Vagina (tissue), 2 donors: ENCODE data around the gene SLC22A23.
"Not testable (repeated sequence)": the region's sequence is repeated elsewhere in the genome, so short reads cannot be mapped to it uniquely, and the experiment has no call there.

ENCODE experiments used
- POLR2AphosphoS5 ChIP-seq, 2 donors: sonication (generic); formaldehyde crosslinking; IDR thresholded peaks; one replicate each; pipeline ENCODE4 v1.9.0; 2017; ENCODE audit warnings: antibody characterized with exemption in 2 of 2, mild to moderate bottlenecking in 2 of 2, low read depth in 1 of 2; ENCODE audit not compliant: insufficient read depth in 1 of 2
- TF ChIP-seq, protein P1 (sequence below), 3 experiments: fragments of 450-650 bp in 2 of 3; fragments of 200-600 bp in 1 of 3; sonication (generic) in 1 of 3; IDR thresholded peaks; one replicate each; pipeline ENCODE4 v1.5.1; 2017 to 2019; ENCODE audit warnings: antibody characterized with exemption in 3 of 3, mild to moderate bottlenecking in 2 of 3, moderate library complexity in 2 of 3

DNA sequence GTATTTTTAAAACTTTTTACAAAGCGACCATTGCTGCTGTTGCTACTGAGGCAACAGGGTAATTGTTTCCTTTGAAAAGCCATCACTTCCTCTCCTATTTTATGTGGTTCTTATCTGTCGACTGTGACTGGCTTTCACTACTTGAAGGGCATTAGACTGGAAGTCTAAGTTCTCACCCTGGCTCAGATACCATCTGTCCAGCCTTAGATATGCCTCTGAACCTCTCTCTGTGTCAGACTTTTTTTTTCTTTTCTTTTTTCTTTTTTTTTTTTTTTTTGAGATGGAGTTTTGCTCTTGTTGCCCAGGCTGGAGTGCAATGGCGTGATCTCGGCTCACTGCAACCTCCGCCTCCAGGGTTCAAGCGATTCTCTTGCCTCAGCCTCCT lies 78.5 kb downstream of the SLC22A23 start:
- TF ChIP-seq, protein P1, sequence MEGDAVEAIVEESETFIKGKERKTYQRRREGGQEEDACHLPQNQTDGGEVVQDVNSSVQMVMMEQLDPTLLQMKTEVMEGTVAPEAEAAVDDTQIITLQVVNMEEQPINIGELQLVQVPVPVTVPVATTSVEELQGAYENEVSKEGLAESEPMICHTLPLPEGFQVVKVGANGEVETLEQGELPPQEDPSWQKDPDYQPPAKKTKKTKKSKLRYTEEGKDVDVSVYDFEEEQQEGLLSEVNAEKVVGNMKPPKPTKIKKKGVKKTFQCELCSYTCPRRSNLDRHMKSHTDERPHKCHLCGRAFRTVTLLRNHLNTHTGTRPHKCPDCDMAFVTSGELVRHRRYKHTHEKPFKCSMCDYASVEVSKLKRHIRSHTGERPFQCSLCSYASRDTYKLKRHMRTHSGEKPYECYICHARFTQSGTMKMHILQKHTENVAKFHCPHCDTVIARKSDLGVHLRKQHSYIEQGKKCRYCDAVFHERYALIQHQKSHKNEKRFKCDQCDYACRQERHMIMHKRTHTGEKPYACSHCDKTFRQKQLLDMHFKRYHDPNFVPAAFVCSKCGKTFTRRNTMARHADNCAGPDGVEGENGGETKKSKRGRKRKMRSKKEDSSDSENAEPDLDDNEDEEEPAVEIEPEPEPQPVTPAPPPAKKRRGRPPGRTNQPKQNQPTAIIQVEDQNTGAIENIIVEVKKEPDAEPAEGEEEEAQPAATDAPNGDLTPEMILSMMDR (IDR thresholded peaks at IDR 0.05), result not testable (repeated sequence)
- not testable (repeated sequence) for TF ChIP-seq POLR2AphosphoS5 (IDR thresholded peaks at IDR 0.05; ENCODE audit: insufficient read depth in 1 of 2, low read depth in 1 of 2)
